H9 (cell line): ENCODE data around the gene ARL14EPL. TPM values are rescaled to one million over a fixed set of nuclear protein-coding genes. Genes with fewer than 3 reads are reported as not detected.
"Not testable (repeated sequence)": the region's sequence is repeated elsewhere in the genome, so short reads cannot be mapped to it uniquely, and the experiment has no call there.

Experiments used
- DNase-seq: peaks from one replicate; pipeline ENCODE4 v3.0.0-alpha.2; 2017
- H2AFZ ChIP-seq: one replicate; pipeline ENCODE4 v1.6.1; 2013; ENCODE audit warnings: mild to moderate bottlenecking, low read length, control low read depth, moderate library complexity
- H2AK5ac ChIP-seq: 2 replicates; pipeline ENCODE4 v1.6.1; 2013; ENCODE audit warnings: low read length, control low read depth, mixed read lengths; ENCODE audit not compliant: insufficient read length
- H2BK120ac ChIP-seq: one replicate; pipeline ENCODE4 v1.6.1; 2013; ENCODE audit warnings: low read depth, mild to moderate bottlenecking, low read length, control low read depth, inconsistent platforms; ENCODE audit not compliant: poor library complexity, severe bottlenecking
- H2BK12ac ChIP-seq: 2 replicates; pipeline ENCODE4 v1.6.1; 2013; ENCODE audit warnings: low read length, control low read depth, mixed read lengths, low read depth; ENCODE audit not compliant: insufficient read length
- H2BK15ac ChIP-seq: 2 replicates; pipeline ENCODE4 v1.6.1; 2013; ENCODE audit warnings: low read depth, low read length, control low read depth
- H2BK20ac ChIP-seq: one replicate; pipeline ENCODE4 v1.6.1; 2013; ENCODE audit warnings: low read depth, mild to moderate bottlenecking, low read length, control low read depth, inconsistent platforms; ENCODE audit not compliant: poor library complexity, severe bottlenecking
- H2BK5ac ChIP-seq: 2 replicates; pipeline ENCODE4 v1.6.1; 2013; ENCODE audit warnings: low read length, control low read depth, mixed read lengths; ENCODE audit not compliant: insufficient read length
- H3K14ac ChIP-seq: 2 replicates; pipeline ENCODE4 v1.6.1; 2013; ENCODE audit warnings: low read length, control low read depth; ENCODE audit not compliant: insufficient read depth
- H3K18ac ChIP-seq: 2 replicates; pipeline ENCODE4 v1.6.1; 2013; ENCODE audit warnings: low read depth, mild to moderate bottlenecking, mixed read lengths, low read length, control low read depth; ENCODE audit not compliant: insufficient read length
- H3K23ac ChIP-seq: 2 replicates; pipeline ENCODE4 v1.6.1; 2013; ENCODE audit warnings: low read length, control low read depth, mixed read lengths, low read depth; ENCODE audit not compliant: insufficient read length
- H3K23me2 ChIP-seq: 2 replicates; pipeline ENCODE4 v1.6.1; 2013; ENCODE audit warnings: low read depth, mild to moderate bottlenecking, mixed read lengths, low read length, control low read depth; ENCODE audit not compliant: insufficient read length, poor library complexity, severe bottlenecking
- H3K27ac ChIP-seq: 2 replicates; pipeline ENCODE4 v1.5.1; 2013; ENCODE audit warnings: low read length, control low read depth, mixed read lengths, low read depth; ENCODE audit not compliant: insufficient read length
- H3K27me3 ChIP-seq: 2 replicates; pipeline ENCODE4 v1.6.1; 2013; ENCODE audit warnings: low read length, control low read depth, inconsistent platforms; ENCODE audit not compliant: insufficient read depth
- H3K4ac ChIP-seq: 2 replicates; pipeline ENCODE4 v1.6.1; 2013; ENCODE audit warnings: low read depth, mild to moderate bottlenecking, control low read depth, inconsistent platforms, low read length, moderate library complexity
- H3K4me1 ChIP-seq: 2 replicates; pipeline ENCODE4 v1.6.1; 2013; ENCODE audit warnings: low read length, control low read depth, inconsistent platforms; ENCODE audit not compliant: insufficient read depth
- H3K4me2 ChIP-seq: 2 replicates; pipeline ENCODE4 v1.6.1; 2013; ENCODE audit warnings: low read length, control low read depth, mixed read lengths; ENCODE audit not compliant: insufficient read length, insufficient read depth
- H3K56ac ChIP-seq: 2 replicates; pipeline ENCODE4 v1.6.1; 2013; ENCODE audit warnings: low read depth, mild to moderate bottlenecking, mixed read lengths, low read length, control low read depth; ENCODE audit not compliant: insufficient read length
- H3K79me1 ChIP-seq: 2 replicates; pipeline ENCODE4 v1.6.1; 2013; ENCODE audit warnings: low read depth, mild to moderate bottlenecking, moderate library complexity, low read length, control low read depth, inconsistent platforms; ENCODE audit not compliant: insufficient read depth, poor library complexity, severe bottlenecking
- H3K79me2 ChIP-seq: 2 replicates; pipeline ENCODE4 v1.6.1; 2013; ENCODE audit warnings: low read length, control low read depth, inconsistent platforms; ENCODE audit not compliant: insufficient read depth
- H3K9ac ChIP-seq: 2 replicates; pipeline ENCODE4 v1.6.1; 2013; ENCODE audit warnings: low read length, control low read depth, mixed read lengths; ENCODE audit not compliant: insufficient read length; ENCODE audit errors: extremely low read depth
- H3K9me3 ChIP-seq: one replicate; pipeline ENCODE4 v1.6.1; 2013; ENCODE audit warnings: low read depth, low read length, inconsistent platforms; ENCODE audit not compliant: control insufficient read depth
- H3T11ph ChIP-seq: one replicate; pipeline ENCODE4 v1.6.1; 2013; ENCODE audit warnings: mild to moderate bottlenecking, low read length, control low read depth, inconsistent platforms
- H4K20me1 ChIP-seq: one replicate; pipeline ENCODE4 v1.6.1; 2013; ENCODE audit not compliant: control insufficient read depth, insufficient read length, insufficient read depth
- H4K5ac ChIP-seq: 2 replicates; pipeline ENCODE4 v1.6.1; 2013; ENCODE audit warnings: low read depth, mild to moderate bottlenecking, mixed read lengths, low read length, control low read depth; ENCODE audit not compliant: insufficient read length
- H4K8ac ChIP-seq: replicated peaks from 2 replicates; pipeline ENCODE4 v1.6.1; 2013; ENCODE audit warnings: low read length, control low read depth, mixed read lengths, low read depth; ENCODE audit not compliant: insufficient read length
- H4K91ac ChIP-seq: 2 replicates; pipeline ENCODE4 v1.6.1; 2013; ENCODE audit warnings: low read depth, mild to moderate bottlenecking, moderate library complexity, mixed read lengths, low read length, control low read depth; ENCODE audit not compliant: insufficient read length
- H3K27ac Mint-ChIP-seq, 3 experiments: 2 replicates in 2 of 3; 3 replicates in 1 of 3; pipeline ENCODE4 v1.8.0; 2020 to 2021; ENCODE audit warnings: mixed read lengths in 3 of 3, mild to moderate bottlenecking in 1 of 3, moderate library complexity in 1 of 3
- H3K27me3 Mint-ChIP-seq: 2 replicates; pipeline ENCODE4 v1.8.0; 2021; ENCODE audit warnings: low read depth, mild to moderate bottlenecking, moderate library complexity, mixed read lengths
- H3K36me3 Mint-ChIP-seq, 3 experiments: 2 replicates in 2 of 3; 3 replicates in 1 of 3; pipeline ENCODE4 v1.8.0; 2020 to 2021; ENCODE audit warnings: low read depth in 3 of 3, mixed read lengths in 3 of 3; ENCODE audit not compliant: insufficient read depth in 1 of 3
- H3K4me1 Mint-ChIP-seq, 2 experiments: 2 replicates each; pipeline ENCODE4 v1.8.0; 2020; ENCODE audit warnings: mixed read lengths in 2 of 2
- H3K4me3 Mint-ChIP-seq, 2 experiments: 2 replicates in 1 of 2; 3 replicates in 1 of 2; pipeline ENCODE4 v1.8.0; 2020 to 2021; ENCODE audit warnings: mild to moderate bottlenecking in 2 of 2, mixed read lengths in 2 of 2, moderate library complexity in 1 of 2
- H3K9me3 Mint-ChIP-seq, 2 experiments: 2 replicates in 1 of 2; 3 replicates in 1 of 2; pipeline ENCODE4 v1.8.0; 2020; ENCODE audit warnings: mild to moderate bottlenecking in 2 of 2, mixed read lengths in 2 of 2, moderate library complexity in 1 of 2
- WGBS: extraction: QIAGEN DNeasy Blood & Tissue Kit; methylation state at CpG from one replicate; pipeline ENCODE4 v1.1.7; 2013; ENCODE audit warnings: missing lambda C conversion rate, low lambda C conversion rate, mixed read lengths; ENCODE audit not compliant: insufficient read length; ENCODE audit errors: extremely low coverage; 5-methylcytosine and 5-hydroxymethylcytosine counted together
- total RNA-seq: library from RNA; stranded (reverse); gene quantifications from 2 replicates; pipeline ENCODE4 v1.2.1, GENCODE V29; 2021
- TF ChIP-seq, protein P1 (sequence below): fragments of 200-600 bp; sonication (generic); conservative IDR thresholded peaks from 3 replicates; pipeline ENCODE4 v1.8.0; 2021; ENCODE audit warnings: antibody characterized with exemption, mild to moderate bottlenecking

Gene ARL14EPL
- total RNA-seq, 1 experiment from 2014 or later: not detected

DNA sequence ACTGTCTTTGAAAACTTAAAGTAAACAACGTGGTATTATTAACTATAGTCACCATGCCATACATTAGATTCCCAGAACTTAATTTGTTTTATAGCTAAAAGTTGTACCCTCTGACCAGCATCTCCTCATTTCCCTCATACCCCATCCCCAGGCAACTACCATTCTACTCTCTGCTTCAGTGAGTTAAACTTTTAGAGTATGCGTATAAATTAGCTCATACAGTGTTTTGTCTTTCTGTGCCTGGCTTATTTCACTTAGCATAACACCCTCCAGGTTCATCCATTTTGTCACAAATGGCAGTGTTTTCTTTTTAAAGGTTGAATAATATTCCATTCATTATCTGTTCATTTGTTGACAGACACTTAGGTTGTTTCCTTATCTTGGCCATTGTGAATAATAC lies 66.7 kb downstream of the ARL14EPL start:
- H2AFZ ChIP-seq: no peak overlapping the region
- Mint-ChIP-seq H3K36me3 (peaks cover 19 to 52% (median 48%) of the 10 kb centered on the region in 3 experiments; a peak in 6 of 7 replicates), H3K9me3 (peaks cover 0 to 3% of the 10 kb centered on the region in 2 experiments; a peak in 1 of 5 replicates), H3K27me3 (no peaks in the 10 kb centered on the region), H3K4me3 (no peak overlapping the region), H3K27ac (no peak overlapping the region; a peak in 1 of 7 replicates), H3K4me1 (peaks cover 0 to 3% of the 10 kb centered on the region in 2 experiments; a peak in 2 of 4 replicates)
- TF ChIP-seq, protein P1, sequence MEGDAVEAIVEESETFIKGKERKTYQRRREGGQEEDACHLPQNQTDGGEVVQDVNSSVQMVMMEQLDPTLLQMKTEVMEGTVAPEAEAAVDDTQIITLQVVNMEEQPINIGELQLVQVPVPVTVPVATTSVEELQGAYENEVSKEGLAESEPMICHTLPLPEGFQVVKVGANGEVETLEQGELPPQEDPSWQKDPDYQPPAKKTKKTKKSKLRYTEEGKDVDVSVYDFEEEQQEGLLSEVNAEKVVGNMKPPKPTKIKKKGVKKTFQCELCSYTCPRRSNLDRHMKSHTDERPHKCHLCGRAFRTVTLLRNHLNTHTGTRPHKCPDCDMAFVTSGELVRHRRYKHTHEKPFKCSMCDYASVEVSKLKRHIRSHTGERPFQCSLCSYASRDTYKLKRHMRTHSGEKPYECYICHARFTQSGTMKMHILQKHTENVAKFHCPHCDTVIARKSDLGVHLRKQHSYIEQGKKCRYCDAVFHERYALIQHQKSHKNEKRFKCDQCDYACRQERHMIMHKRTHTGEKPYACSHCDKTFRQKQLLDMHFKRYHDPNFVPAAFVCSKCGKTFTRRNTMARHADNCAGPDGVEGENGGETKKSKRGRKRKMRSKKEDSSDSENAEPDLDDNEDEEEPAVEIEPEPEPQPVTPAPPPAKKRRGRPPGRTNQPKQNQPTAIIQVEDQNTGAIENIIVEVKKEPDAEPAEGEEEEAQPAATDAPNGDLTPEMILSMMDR: no peak
- no peaks in the 10 kb centered on the region for H3K9me3 ChIP-seq
- no peak overlapping the region for H4K5ac ChIP-seq
- H2BK15ac ChIP-seq: no peak overlapping the region
- H3K4me2 ChIP-seq: no peak overlapping the region
- H4K8ac ChIP-seq: no peak overlapping the region
- no peak overlapping the region for H2BK12ac ChIP-seq
- no peak overlapping the region for H3K56ac ChIP-seq
- no peak overlapping the region for H3K23ac ChIP-seq
- no peak overlapping the region for H3T11ph ChIP-seq
- no peaks in the 10 kb centered on the region for H4K20me1 ChIP-seq
- no peaks in the 10 kb centered on the region for H3K4me1 ChIP-seq
- no peak overlapping the region for H3K9ac ChIP-seq
- H3K27me3 ChIP-seq: no peaks in the 10 kb centered on the region
- no peak overlapping the region for H3K4ac ChIP-seq
- H2BK120ac ChIP-seq: no peak overlapping the region
- no peak overlapping the region for H3K14ac ChIP-seq
- no peak overlapping the region for H2AK5ac ChIP-seq
- H4K91ac ChIP-seq: no peak overlapping the region
- no peak overlapping the region for H3K27ac ChIP-seq
- no peak overlapping the region for H3K18ac ChIP-seq
- no peaks in the 10 kb centered on the region for H3K79me2 ChIP-seq
- H3K23me2 ChIP-seq: no peaks in the 10 kb centered on the region
- H2BK20ac ChIP-seq: no peak overlapping the region
- DNase-seq: no peak
- H2BK5ac ChIP-seq: no peak overlapping the region
- WGBS: no CpG with 5 or more reads among the region's 2 CpGs
- no peaks in the 10 kb centered on the region for H3K79me1 ChIP-seq

DNA sequence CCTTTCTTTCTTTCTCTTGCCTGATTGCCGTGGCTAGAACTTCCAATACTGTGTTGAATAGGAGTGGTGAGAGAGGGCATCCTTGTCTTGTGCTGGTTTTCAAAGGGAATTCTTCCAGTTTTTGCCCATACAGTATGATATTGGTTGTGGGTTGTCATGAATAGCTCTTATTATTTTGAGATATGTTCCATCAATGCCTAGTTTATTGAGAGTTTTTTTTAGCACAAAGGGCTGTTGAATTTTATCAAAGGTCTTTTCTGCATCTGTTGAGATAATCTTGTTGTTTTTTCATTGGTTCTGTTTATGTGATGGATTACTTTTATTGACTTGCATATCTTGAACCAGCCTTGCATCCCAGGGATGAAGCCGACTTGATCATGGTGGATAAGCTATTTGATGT lies 72.7 kb downstream of the ARL14EPL start:
- not testable (repeated sequence) for H3K27me3 Mint-ChIP-seq, H3K23ac ChIP-seq, H3K4me2 ChIP-seq, H3K79me1 ChIP-seq, H2BK20ac ChIP-seq, H3K9me3 ChIP-seq, H4K20me1 ChIP-seq, H3K18ac ChIP-seq, H3K9ac ChIP-seq, H2BK5ac ChIP-seq, H3K4ac ChIP-seq, H3K79me2 ChIP-seq, H2BK12ac ChIP-seq, H3K27ac Mint-ChIP-seq, H3K14ac ChIP-seq, H4K5ac ChIP-seq, H3K23me2 ChIP-seq, H3K4me1 Mint-ChIP-seq, H3K4me1 ChIP-seq, H4K91ac ChIP-seq, H4K8ac ChIP-seq, DNase-seq, H3T11ph ChIP-seq, H3K9me3 Mint-ChIP-seq, H3K56ac ChIP-seq, H2AK5ac ChIP-seq, H2BK120ac ChIP-seq, H2BK15ac ChIP-seq, H3K27me3 ChIP-seq, H3K27ac ChIP-seq, H3K4me3 Mint-ChIP-seq, H2AFZ ChIP-seq
- WGBS: no CpG with 5 or more reads among the region's 2 CpGs
- peaks cover 13 to 21% (median 18%) of the 10 kb centered on the region in 3 experiments; a peak in 6 of 7 replicates for H3K36me3 Mint-ChIP-seq
